Endothelial cell of umbilical vein (primary cell): ENCODE results near the gene KCNIP3. TPM values are rescaled to one million over a fixed set of nuclear protein-coding genes. Genes with fewer than 3 reads are reported as not detected.
"Not testable (repeated sequence)": the region's sequence is repeated elsewhere in the genome, so short reads cannot be mapped to it uniquely, and the experiment has no call there.

ENCODE experiments used
- BruUV-seq: library from RNA; stranded (reverse); fragments of 400-500 nt; replicated peaks from 2 replicates; lab custom pipeline; 2021; lab: Mats Ljungman, UMichigan
- CTCF ChIA-PET: fragments of 300-600, 350-600 bp; sonication (Branson Sonifier 250); formaldehyde crosslinking; loops from one replicate; lab custom pipeline; 2021; ENCODE audit warnings: antibody characterized with exemption, inconsistent platforms; lab: Charles Lee
- POLR2A ChIA-PET: fragments of 300-600, 350-600 bp; sonication (Branson Sonifier 250); formaldehyde crosslinking; loops from one replicate; lab custom pipeline; 2021; ENCODE audit warnings: antibody characterized with exemption, inconsistent platforms; lab: Charles Lee
- DNase-seq: peaks from one replicate; pipeline ENCODE4 v3.0.0-alpha.2; 2011; ENCODE audit warnings: low read depth, low spot score
- FAIRE-seq: peaks from 2 replicates; lab custom pipeline; 2011; peaks lifted over from hg19 to GRCh38; lab: Jason Lieb, UNC
- H2AFZ ChIP-seq: 2 replicates; pipeline ENCODE4 v1.6.0; 2012; ENCODE audit warnings: low read depth, low read length, control low read depth, inconsistent platforms
- H3K27ac ChIP-seq: 2 replicates; pipeline ENCODE4 v1.5.1; 2011; ENCODE audit warnings: low read depth, mild to moderate bottlenecking, control low read depth, low read length, moderate library complexity; ENCODE audit not compliant: insufficient read depth
- H3K27me3 ChIP-seq, 2 experiments: 2 replicates each; pipeline versions ENCODE4 v1.6.0 to v1.6.1; 2011; ENCODE audit warnings: low read length in 2 of 2, mixed read lengths in 1 of 2; ENCODE audit not compliant: control insufficient read depth in 2 of 2, insufficient read depth in 2 of 2
- H3K36me3 ChIP-seq, 2 experiments: 2 replicates in 1 of 2; 3 replicates in 1 of 2; pipeline ENCODE4 v1.5.1; 2011; ENCODE audit warnings: low read length in 2 of 2, mild to moderate bottlenecking in 1 of 2, moderate library complexity in 1 of 2; ENCODE audit not compliant: control insufficient read depth in 2 of 2, insufficient read depth in 2 of 2; ENCODE audit errors: extremely low read depth in 1 of 2
- H3K4me1 ChIP-seq: 3 replicates; pipeline ENCODE4 v1.5.1; 2011; ENCODE audit warnings: mild to moderate bottlenecking, low read length; ENCODE audit not compliant: control insufficient read depth, insufficient read depth; ENCODE audit errors: extremely low read depth
- H3K4me2 ChIP-seq: 2 replicates; pipeline ENCODE4 v1.6.1; 2011; ENCODE audit warnings: low read length, control low read depth, mixed read lengths; ENCODE audit not compliant: insufficient read depth
- H3K4me3 ChIP-seq, 3 experiments: fragments of 200-600 bp in 1 of 3; sonication (generic), shearing (Covaris generic) in 1 of 3; replicated peaks in 1 of 3; 2 replicates each; pipeline ENCODE4 v1.5.1; 2011 to 2016; ENCODE audit warnings: control low read depth in 3 of 3, low read length in 3 of 3, mild to moderate bottlenecking in 2 of 3, inconsistent platforms in 1 of 3, low read depth in 1 of 3, moderate library complexity in 1 of 3; ENCODE audit not compliant: insufficient read depth in 1 of 3
- H3K79me2 ChIP-seq: 2 replicates; pipeline ENCODE4 v1.6.0; 2012; ENCODE audit warnings: low read length, inconsistent platforms; ENCODE audit not compliant: control insufficient read depth, insufficient read depth
- H3K9ac ChIP-seq: replicated peaks from 2 replicates; pipeline ENCODE3; 2011; ENCODE audit warnings: low read length, control low read depth; ENCODE audit not compliant: insufficient read depth; ENCODE audit errors: extremely low read depth
- H3K9me1 ChIP-seq: replicated peaks from 3 replicates; pipeline ENCODE4 v1.6.0; 2011; ENCODE audit warnings: mild to moderate bottlenecking, low read length; ENCODE audit not compliant: control insufficient read depth, insufficient read depth; ENCODE audit errors: extremely low read depth
- H3K9me3 ChIP-seq: replicated peaks from 2 replicates; pipeline ENCODE4 v1.5.1; 2012; ENCODE audit warnings: low read length, inconsistent platforms; ENCODE audit not compliant: control insufficient read depth, insufficient read depth
- H4K20me1 ChIP-seq: replicated peaks from 2 replicates; pipeline ENCODE3; 2011; ENCODE audit warnings: mild to moderate bottlenecking, low read length; ENCODE audit not compliant: control insufficient read depth, insufficient read depth; ENCODE audit errors: extremely low read depth
- dilution Hi-C: fragments of 300-500 bp; cut with MboI; formaldehyde crosslinking; loops from one replicate; pipeline ENCODE4 v1.15.0; 2019; ENCODE audit warnings: low sequenced_read_pairs; ENCODE audit not compliant: extremely low pct_ligation_motif_present
- intact Hi-C: fragments of 100-400 bp; cut with micrococcal nuclease; formaldehyde crosslinking; loops from one replicate; pipeline ENCODE4 v1.10.0; 2022
- polyA plus RNA-seq, 4 experiments: library from polyadenylated mRNA; depleted of rRNA in 3 of 4; stranded (reverse) in 3 of 4; unstranded in 1 of 4; fragments of >200 nt; gene quantifications; 2 replicates each; pipeline versions ENCODE4 v1.2.1 to v1.2.3, GENCODE V29; 2011 to 2012; ENCODE audit warnings: missing spikeins in 1 of 4
- total RNA-seq: library from RNA; stranded (reverse); gene quantifications from 2 replicates; pipeline ENCODE4 v1.2.3, GENCODE V29; 2021

KCNIP3 gene
- total and polyA plus RNA-seq, 2 donors (not counting 3 experiments of a cell fraction or from before 2014, with no cell fraction given): 0.12 to 0.62 TPM

GRCh38 chr2:95427196-95427867, 130.2 kb downstream of the KCNIP3 start:
- H3K9ac ChIP-seq, H3K27me3 ChIP-seq, H3K4me1 ChIP-seq, H3K9me3 ChIP-seq, DNase-seq, BruUV-seq, H3K79me2 ChIP-seq, FAIRE-seq, intact Hi-C loops, H3K27ac ChIP-seq, POLR2A ChIA-PET, H3K4me2 ChIP-seq, dilution Hi-C loops, CTCF ChIA-PET, H2AFZ ChIP-seq, H4K20me1 ChIP-seq, H3K9me1 ChIP-seq, H3K4me3 ChIP-seq, H3K36me3 ChIP-seq: not testable (repeated sequence)

- H3K4me2 ChIP-seq, POLR2A ChIA-PET: not testable (repeated sequence)
These were observed 132.8 kb downstream of the KCNIP3 start for GRCh38 chr2:95429748-95430467.

GRCh38 chr2:95433373-95433772, 136.2 kb downstream of the KCNIP3 start:
- CTCF ChIA-PET, H3K27ac ChIP-seq, BruUV-seq, H3K4me2 ChIP-seq, H3K9me1 ChIP-seq, DNase-seq, H3K27me3 ChIP-seq, H4K20me1 ChIP-seq, POLR2A ChIA-PET, H3K36me3 ChIP-seq, H3K9me3 ChIP-seq, H3K9ac ChIP-seq, H2AFZ ChIP-seq, dilution Hi-C loops, H3K79me2 ChIP-seq, H3K4me3 ChIP-seq, H3K4me1 ChIP-seq, intact Hi-C loops: not testable (repeated sequence)
- FAIRE-seq: peak; percentile 26

More at GRCh38 chr2:95429748-95430467, 132.8 kb downstream of the KCNIP3 start:
- H3K27ac ChIP-seq, H3K9ac ChIP-seq, FAIRE-seq, BruUV-seq, dilution Hi-C loops, H3K79me2 ChIP-seq, H3K27me3 ChIP-seq, H3K4me1 ChIP-seq, H2AFZ ChIP-seq, CTCF ChIA-PET, DNase-seq, H4K20me1 ChIP-seq, H3K9me3 ChIP-seq, H3K9me1 ChIP-seq, H3K4me3 ChIP-seq, H3K36me3 ChIP-seq, intact Hi-C loops: not testable (repeated sequence)

- H3K27ac ChIP-seq, CTCF ChIA-PET, H3K4me2 ChIP-seq, FAIRE-seq, H3K4me3 ChIP-seq, H3K27me3 ChIP-seq, DNase-seq, H3K9me3 ChIP-seq, H2AFZ ChIP-seq, POLR2A ChIA-PET, H4K20me1 ChIP-seq, intact Hi-C loops, dilution Hi-C loops, BruUV-seq, H3K9ac ChIP-seq, H3K36me3 ChIP-seq, H3K4me1 ChIP-seq, H3K79me2 ChIP-seq, H3K9me1 ChIP-seq: not testable (repeated sequence)
These were observed 136.8 kb downstream of the KCNIP3 start for GRCh38 chr2:95433973-95434372.
